ENCODE data around the gene SHKBP1.

The SHKBP1 gene

DNA sequence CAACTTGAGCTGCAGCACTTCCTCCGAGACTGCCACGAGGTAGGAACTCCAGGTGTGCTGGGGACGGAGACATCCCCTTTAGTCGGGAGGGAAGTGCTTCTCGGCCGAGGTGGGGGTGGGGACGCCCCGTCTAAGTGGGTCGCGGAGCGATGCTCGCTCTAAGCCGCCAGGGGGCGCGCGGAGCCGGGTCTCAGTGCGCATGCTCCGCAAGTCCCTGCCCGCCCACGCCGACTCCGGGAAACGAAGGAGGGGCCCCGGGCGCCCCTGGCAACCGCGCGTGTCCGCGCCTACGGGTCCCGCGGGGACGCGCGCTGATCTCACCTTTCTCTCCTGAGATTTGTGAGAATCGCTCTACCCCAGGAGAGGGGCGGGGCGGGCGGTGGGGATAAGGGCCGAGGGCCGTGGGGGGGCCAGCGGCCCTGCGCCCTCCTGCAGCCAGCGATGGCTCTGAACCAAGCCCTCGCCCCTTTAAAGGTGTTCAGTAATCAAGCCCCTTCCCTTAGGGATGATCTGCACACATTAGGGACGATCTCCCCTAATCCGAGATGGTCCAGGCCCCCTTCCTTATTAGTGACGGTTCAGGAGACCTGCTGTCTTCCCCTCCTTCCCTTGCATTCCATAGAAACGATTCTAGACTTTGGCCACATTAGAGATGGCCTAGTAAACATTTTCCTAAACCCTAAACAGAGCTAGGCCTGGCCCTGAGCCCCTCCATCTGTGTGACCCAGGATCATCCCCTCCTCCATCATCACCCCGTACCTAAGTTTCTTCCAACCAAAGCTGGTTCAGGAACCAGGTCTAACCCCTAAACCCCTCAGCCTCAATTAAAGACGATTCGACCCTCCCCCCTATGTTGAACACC is 47.3 kb upstream of the SHKBP1 start:
- peak overlapping the region; percentile 79 for H3K4me2 ChIP-seq (ENCODE audit: low read length)
- H3K4me1 ChIP-seq (ENCODE audit: control insufficient read depth, low read length), result peaks cover 19% of the 10 kb centered on the region
- no peaks in the 10 kb centered on the region for H3K9me3 ChIP-seq (ENCODE audit: control insufficient read depth, insufficient read depth, low read length)
- H3K4me3 ChIP-seq (ENCODE audit: low read length), result peak overlapping the region; percentile 67
- H3F3A ChIP-seq (ENCODE audit: control insufficient read depth, insufficient read depth), result no peaks in the 10 kb centered on the region
- H3K27me3 ChIP-seq (ENCODE audit: control insufficient read depth, low read length), result peaks cover 10% of the 10 kb centered on the region; the same call in 1 of the 2 replicates
- H3K36me3 ChIP-seq (ENCODE audit: control insufficient read depth, low read length), result no peaks in the 10 kb centered on the region
- H4K20me1 ChIP-seq (ENCODE audit: control insufficient read depth, insufficient read depth, low read depth, low read length), result no peaks in the 10 kb centered on the region
- no peaks in the 10 kb centered on the region for H3K79me2 ChIP-seq (ENCODE audit: control insufficient read depth, low read length)
- no peak overlapping the region for H3K27ac ChIP-seq (ENCODE audit: low read depth, low read length)
- no peaks in the 10 kb centered on the region for H3K9me2 ChIP-seq (replicated peaks; ENCODE audit: control insufficient read depth, low read length)
- TF ChIP-seq, protein P1, sequence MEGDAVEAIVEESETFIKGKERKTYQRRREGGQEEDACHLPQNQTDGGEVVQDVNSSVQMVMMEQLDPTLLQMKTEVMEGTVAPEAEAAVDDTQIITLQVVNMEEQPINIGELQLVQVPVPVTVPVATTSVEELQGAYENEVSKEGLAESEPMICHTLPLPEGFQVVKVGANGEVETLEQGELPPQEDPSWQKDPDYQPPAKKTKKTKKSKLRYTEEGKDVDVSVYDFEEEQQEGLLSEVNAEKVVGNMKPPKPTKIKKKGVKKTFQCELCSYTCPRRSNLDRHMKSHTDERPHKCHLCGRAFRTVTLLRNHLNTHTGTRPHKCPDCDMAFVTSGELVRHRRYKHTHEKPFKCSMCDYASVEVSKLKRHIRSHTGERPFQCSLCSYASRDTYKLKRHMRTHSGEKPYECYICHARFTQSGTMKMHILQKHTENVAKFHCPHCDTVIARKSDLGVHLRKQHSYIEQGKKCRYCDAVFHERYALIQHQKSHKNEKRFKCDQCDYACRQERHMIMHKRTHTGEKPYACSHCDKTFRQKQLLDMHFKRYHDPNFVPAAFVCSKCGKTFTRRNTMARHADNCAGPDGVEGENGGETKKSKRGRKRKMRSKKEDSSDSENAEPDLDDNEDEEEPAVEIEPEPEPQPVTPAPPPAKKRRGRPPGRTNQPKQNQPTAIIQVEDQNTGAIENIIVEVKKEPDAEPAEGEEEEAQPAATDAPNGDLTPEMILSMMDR (IDR thresholded peaks at IDR 0.05; ENCODE audit: low read depth, low read length, poor library complexity, severe bottlenecking), result peak; percentile 84
- TF ChIP-seq EZH2phosphoT487 (IDR thresholded peaks at IDR 0.05; ENCODE audit: borderline replicate concordance, low read length), result no peak

- no peak for TF ChIP-seq EZH2phosphoT487 (IDR thresholded peaks at IDR 0.05; ENCODE audit: borderline replicate concordance, low read length)
- TF ChIP-seq, protein P1 (IDR thresholded peaks at IDR 0.05; ENCODE audit: low read depth, low read length, poor library complexity, severe bottlenecking), result peak; percentile 40
- Histone ChIP-seq H4K20me1 (ENCODE audit: control insufficient read depth, insufficient read depth, low read depth, low read length) (no peaks in the 10 kb centered on the region), H3K9me3 (ENCODE audit: control insufficient read depth, insufficient read depth, low read length) (no peaks in the 10 kb centered on the region), H3K9me2 (replicated peaks; ENCODE audit: control insufficient read depth, low read length) (no peaks in the 10 kb centered on the region), H3K36me3 (ENCODE audit: control insufficient read depth, low read length) (no peaks in the 10 kb centered on the region), H3K27me3 (ENCODE audit: control insufficient read depth, low read length) (peaks cover 10% of the 10 kb centered on the region; the same call in 1 of the 2 replicates), H3F3A (ENCODE audit: control insufficient read depth, insufficient read depth) (no peaks in the 10 kb centered on the region), H3K4me3 (ENCODE audit: low read length) (no peak overlapping the region), H3K79me2 (ENCODE audit: control insufficient read depth, low read length) (no peaks in the 10 kb centered on the region), H3K4me2 (ENCODE audit: low read length) (peak overlapping the region; percentile 79), H3K27ac (ENCODE audit: low read depth, low read length) (no peak overlapping the region), H3K4me1 (ENCODE audit: control insufficient read depth, low read length) (peaks cover 14% of the 10 kb centered on the region)
Measured at GRCh38 chr19:40530091-40530901, 46.4 kb upstream of the SHKBP1 start.

DNA sequence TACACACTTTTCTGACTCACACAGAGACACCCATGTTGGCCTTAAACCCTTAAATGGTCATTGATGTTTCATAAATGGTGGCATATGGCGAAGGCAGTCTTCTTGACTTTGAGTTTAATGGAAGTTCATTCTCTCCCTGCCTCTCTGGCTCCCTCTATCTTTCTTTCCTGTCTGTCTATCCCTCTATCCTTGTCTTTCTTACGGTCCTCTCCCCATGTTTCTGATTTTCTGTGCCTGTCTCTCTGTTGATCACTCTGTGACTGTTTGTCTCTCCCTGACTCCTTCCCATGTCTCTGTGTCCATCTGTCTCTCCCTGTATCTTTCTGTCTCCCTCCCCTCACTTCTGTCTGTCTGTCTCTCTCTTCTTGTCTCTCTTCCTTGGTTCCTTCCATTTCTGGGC is 43.2 kb upstream of the SHKBP1 start:
- Histone ChIP-seq H3K9me2 (replicated peaks; ENCODE audit: control insufficient read depth, low read length) (no peaks in the 10 kb centered on the region), H3K4me2 (ENCODE audit: low read length) (no peak overlapping the region), H3K9me3 (ENCODE audit: control insufficient read depth, insufficient read depth, low read length) (no peaks in the 10 kb centered on the region), H3K36me3 (ENCODE audit: control insufficient read depth, low read length) (no peaks in the 10 kb centered on the region), H3K4me3 (ENCODE audit: low read length) (no peak overlapping the region), H3K27ac (ENCODE audit: low read depth, low read length) (no peak overlapping the region), H4K20me1 (ENCODE audit: control insufficient read depth, insufficient read depth, low read depth, low read length) (no peaks in the 10 kb centered on the region), H3K79me2 (ENCODE audit: control insufficient read depth, low read length) (no peaks in the 10 kb centered on the region), H3F3A (ENCODE audit: control insufficient read depth, insufficient read depth) (no peaks in the 10 kb centered on the region), H3K27me3 (ENCODE audit: control insufficient read depth, low read length) (peaks cover 10% of the 10 kb centered on the region; the same call in 1 of the 2 replicates), H3K4me1 (ENCODE audit: control insufficient read depth, low read length) (peaks cover 14% of the 10 kb centered on the region)
- TF ChIP-seq EZH2phosphoT487 (IDR thresholded peaks at IDR 0.05; ENCODE audit: borderline replicate concordance, low read length), result no peak
- TF ChIP-seq, protein P1 (IDR thresholded peaks at IDR 0.05; ENCODE audit: low read depth, low read length, poor library complexity, severe bottlenecking), result peak; percentile 35

Data from DOHH2 (cell line).